Measurements from ENCODE around the gene SSTR5.

GRCh38 chr16:1044460-1045309 lies 27.9 kb upstream of the SSTR5 start:
- TF ChIP-seq CTCF (IDR thresholded peaks at IDR 0.05) (no peak), POLR2A (IDR thresholded peaks at IDR 0.05) (no peak), EP300 (IDR thresholded peaks at IDR 0.05) (no peak)
